ENCODE measurements around the gene EIF5A. TPM values are rescaled to one million over a fixed set of nuclear protein-coding genes. Genes with fewer than 3 reads are reported as not detected.

The EIF5A gene
- total and polyA plus RNA-seq, 7 experiments from 2014 or later = 158 to 666 (median 453) TPM

DNA sequence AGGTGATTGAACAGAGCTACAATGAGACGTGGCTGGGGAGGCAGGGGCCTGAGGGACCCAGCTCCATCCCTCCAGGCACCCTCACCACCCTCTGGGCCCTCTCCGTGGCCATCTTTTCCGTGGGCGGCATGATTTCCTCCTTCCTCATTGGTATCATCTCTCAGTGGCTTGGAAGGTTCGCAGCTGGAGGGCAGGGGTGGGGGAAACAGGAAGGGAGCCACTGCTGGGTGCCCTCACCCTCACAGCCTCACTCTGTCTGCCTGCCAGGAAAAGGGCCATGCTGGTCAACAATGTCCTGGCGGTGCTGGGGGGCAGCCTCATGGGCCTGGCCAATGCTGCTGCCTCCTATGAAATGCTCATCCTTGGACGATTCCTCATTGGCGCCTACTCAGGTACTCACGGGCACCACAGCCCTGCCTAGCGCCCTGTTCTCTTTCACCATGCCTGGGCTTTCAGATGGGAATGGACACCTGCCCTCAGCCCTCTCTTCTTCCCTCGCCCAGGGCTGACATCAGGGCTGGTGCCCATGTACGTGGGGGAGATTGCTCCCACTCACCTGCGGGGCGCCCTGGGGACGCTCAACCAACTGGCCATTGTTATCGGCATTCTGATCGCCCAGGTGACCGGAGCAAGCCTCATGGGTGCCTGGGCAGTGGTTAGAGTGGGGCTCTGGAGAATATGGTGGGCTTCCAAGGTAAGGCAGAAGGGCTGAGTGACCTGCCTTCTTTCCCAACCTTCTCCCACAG, 23.8 kb upstream of the EIF5A start:
- H3K36me3 Mint-ChIP-seq = no peaks in the 10 kb centered on the region
- intact Hi-C loops (cut with micrococcal nuclease) = loop anchor here in 1 of 2 donors (5.0 kb wide), 1 partner anchor 69 kb away; the partner anchor contains the start of gene KCTD11
- peak overlapping the region in 2 of 10 donors; percentile 8 to 19 for H3K4me3 Mint-ChIP-seq

DNA sequence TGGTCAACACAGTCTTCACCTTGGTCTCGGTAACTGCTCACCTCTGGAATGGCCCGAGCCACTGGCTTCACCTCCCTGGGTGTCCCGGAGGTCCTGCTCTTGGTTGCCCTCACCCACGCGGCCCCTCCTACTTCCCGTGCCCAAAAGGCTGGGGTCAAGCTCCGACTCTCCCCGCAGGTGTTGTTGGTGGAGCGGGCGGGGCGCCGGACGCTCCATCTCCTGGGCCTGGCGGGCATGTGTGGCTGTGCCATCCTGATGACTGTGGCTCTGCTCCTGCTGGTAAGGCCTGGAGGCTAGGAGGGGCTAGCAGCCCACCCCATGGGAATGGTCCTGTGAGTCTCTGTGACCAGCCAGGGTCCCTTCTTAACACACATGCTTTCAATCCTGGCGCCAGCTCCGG, 22.5 kb upstream of the EIF5A start:
- Mint-ChIP-seq H3K4me3 (no peak overlapping the region), H3K27me3 (peaks cover 13 to 56% (median 22%) of the 10 kb centered on the region in 5 donors), H3K9me3 (peaks cover 0 to 1% (median 0%) of the 10 kb centered on the region in 11 donors), H3K36me3 (no peaks in the 10 kb centered on the region), H3K4me1 (peaks cover 14 to 31% (median 20%) of the 10 kb centered on the region in 7 donors), H3K27ac (no peak overlapping the region)
- no peak overlapping the region for H3K27ac ChIP-seq (ENCODE audit: low read depth, low read length)
- no peak for ATAC-seq
- POLR2A ChIA-PET = no interaction called here
- no peak overlapping the region for H3K4me3 ChIP-seq (ENCODE audit: low read length)
- DNase-seq = no peak
- H3K4me1 ChIP-seq (ENCODE audit: control insufficient read depth in 2 of 2, insufficient read depth in 2 of 2, low read length in 2 of 2) = peaks cover 11 to 23% of the 10 kb centered on the region in 2 donors
- CTCF ChIA-PET = interaction anchor here (2.2 kb wide), 1 partner anchor 12 kb away, joined by 10 read pairs; no protein-coding TSS in a partner anchor
- no peaks in the 10 kb centered on the region for H3K36me3 ChIP-seq (ENCODE audit: control insufficient read depth in 2 of 3, insufficient read depth in 3 of 3, low read length in 3 of 3)
- H3K27me3 ChIP-seq (ENCODE audit: control insufficient read depth in 2 of 2, insufficient read depth in 2 of 2, low read length in 2 of 2) = no peaks in the 10 kb centered on the region
- H3K9me3 ChIP-seq (ENCODE audit: control insufficient read depth in 2 of 3, low read length in 3 of 3) = no peaks in the 10 kb centered on the region
- intact Hi-C loops (cut with micrococcal nuclease) = loop anchor here in 1 of 2 donors (5.0 kb wide), 1 partner anchor 67 kb away; the partner anchor contains the start of gene KCTD11

More for the DNA sequence above, 23.8 kb upstream of the EIF5A start:
- H3K27me3 Mint-ChIP-seq = peaks cover 13 to 56% (median 22%) of the 10 kb centered on the region in 5 donors
- Histone ChIP-seq H3K36me3 (ENCODE audit: control insufficient read depth in 2 of 3, insufficient read depth in 3 of 3, low read length in 3 of 3) (no peaks in the 10 kb centered on the region), H3K4me1 (ENCODE audit: control insufficient read depth in 2 of 2, insufficient read depth in 2 of 2, low read length in 2 of 2) (peaks cover 11 to 23% of the 10 kb centered on the region in 2 donors), H3K9me3 (ENCODE audit: control insufficient read depth in 2 of 3, low read length in 3 of 3) (no peaks in the 10 kb centered on the region), H3K27me3 (ENCODE audit: control insufficient read depth in 2 of 2, insufficient read depth in 2 of 2, low read length in 2 of 2) (no peaks in the 10 kb centered on the region), H3K4me3 (ENCODE audit: low read length) (no peak overlapping the region), H3K27ac (ENCODE audit: low read depth, low read length) (no peak overlapping the region)
- peak overlapping the region in 1 of 9 donors; percentile 55 for H3K27ac Mint-ChIP-seq
- no peak for ATAC-seq
- H3K4me1 Mint-ChIP-seq = peaks cover 14 to 31% (median 21%) of the 10 kb centered on the region in 7 donors
- ChIA-PET POLR2A (interaction anchor here (1.2 to 2.3 kb wide), 3 partner anchors 8 to 57 kb away, joined by 3 to 12 read pairs (median 4); no protein-coding TSS in a partner anchor), CTCF (interaction anchor here (0.7 to 1.7 kb wide), 3 partner anchors 13 to 39 kb away, joined by 3 to 6 read pairs (median 3); no protein-coding TSS in a partner anchor)
- peaks cover 0 to 1% (median 0%) of the 10 kb centered on the region in 11 donors for H3K9me3 Mint-ChIP-seq
- no peak for DNase-seq

DNA sequence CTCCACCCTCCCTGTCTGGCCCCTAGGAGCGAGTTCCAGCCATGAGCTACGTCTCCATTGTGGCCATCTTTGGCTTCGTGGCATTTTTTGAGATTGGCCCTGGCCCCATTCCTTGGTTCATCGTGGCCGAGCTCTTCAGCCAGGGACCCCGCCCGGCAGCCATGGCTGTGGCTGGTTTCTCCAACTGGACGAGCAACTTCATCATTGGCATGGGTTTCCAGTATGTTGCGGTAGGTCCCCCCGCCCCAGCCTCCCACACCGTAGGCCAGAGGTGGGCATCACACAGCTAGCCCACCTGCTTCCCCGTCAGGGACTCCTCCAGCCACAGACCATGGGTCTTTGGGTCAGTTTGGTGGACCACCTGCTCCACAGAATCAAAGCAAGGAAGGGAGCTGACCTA, 21.7 kb upstream of the EIF5A start:
- Histone ChIP-seq H3K27me3 (ENCODE audit: control insufficient read depth in 2 of 2, insufficient read depth in 2 of 2, low read length in 2 of 2) (no peaks in the 10 kb centered on the region), H3K36me3 (ENCODE audit: control insufficient read depth in 2 of 3, insufficient read depth in 3 of 3, low read length in 3 of 3) (no peaks in the 10 kb centered on the region), H3K4me1 (ENCODE audit: control insufficient read depth in 2 of 2, insufficient read depth in 2 of 2, low read length in 2 of 2) (peaks cover 10 to 23% of the 10 kb centered on the region in 2 donors), H3K4me3 (ENCODE audit: low read length) (no peak overlapping the region), H3K27ac (ENCODE audit: low read depth, low read length) (no peak overlapping the region), H3K9me3 (ENCODE audit: control insufficient read depth in 2 of 3, low read length in 3 of 3) (no peaks in the 10 kb centered on the region)
- Mint-ChIP-seq H3K4me3 (no peak overlapping the region), H3K4me1 (peaks cover 8 to 24% (median 13%) of the 10 kb centered on the region in 7 donors), H3K27ac (no peak overlapping the region), H3K36me3 (no peaks in the 10 kb centered on the region), H3K27me3 (peaks cover 13 to 52% (median 22%) of the 10 kb centered on the region in 5 donors), H3K9me3 (no peaks in the 10 kb centered on the region)
- DNase-seq (no peak), ATAC-seq (no peak)
- intact Hi-C loops (cut with micrococcal nuclease) = no loop called here
- CTCF ChIA-PET = interaction anchor here (0.9 to 2.2 kb wide), 2 partner anchors 11 to 66 kb away, joined by 3 to 10 read pairs; no protein-coding TSS in a partner anchor
- POLR2A ChIA-PET = interaction anchor here (0.5 to 1.2 kb wide), 4 partner anchors 10 to 1162 kb away, joined by 3 read pairs; no protein-coding TSS in a partner anchor

DNA sequence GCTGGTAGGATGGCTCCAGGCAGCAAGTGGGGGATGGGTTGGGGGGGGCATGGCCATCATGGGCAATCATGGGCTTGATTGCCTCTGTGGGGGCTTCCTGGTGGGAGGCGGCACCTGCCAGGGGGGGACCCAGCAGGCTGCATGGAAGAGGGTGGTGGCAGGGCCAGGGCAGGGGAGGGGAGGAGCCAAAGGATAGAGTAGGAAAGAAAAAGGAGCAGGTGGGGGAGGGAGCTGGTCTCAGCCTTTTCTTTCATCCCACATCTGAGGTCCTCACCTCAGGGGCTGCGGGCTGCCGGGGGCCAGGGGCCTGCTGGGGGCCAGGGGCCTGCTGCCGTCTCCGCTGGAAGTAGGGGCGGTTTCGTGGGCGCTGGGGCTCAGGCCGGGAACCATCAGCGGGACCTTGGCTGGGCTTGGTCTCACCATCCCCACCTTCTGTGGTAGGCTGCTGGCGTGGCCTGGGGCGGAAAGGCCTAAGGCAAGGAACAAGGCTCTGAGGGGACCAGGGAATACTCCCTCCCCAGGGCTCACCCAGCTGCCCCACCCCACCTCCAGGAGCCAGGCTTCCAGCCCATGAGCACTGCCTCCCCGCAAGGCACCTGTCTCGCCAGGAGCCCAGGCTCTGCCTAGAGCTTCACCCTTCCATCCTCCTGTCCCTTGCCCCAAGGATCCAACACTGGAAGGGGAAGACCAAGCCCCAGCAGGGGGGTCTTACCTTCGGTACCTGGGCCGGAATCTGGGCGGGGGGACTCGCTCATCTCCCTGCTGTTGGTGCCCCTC, 18.0 kb upstream of the EIF5A start:
- H3K36me3 ChIP-seq (ENCODE audit: control insufficient read depth in 2 of 3, insufficient read depth in 3 of 3, low read length in 3 of 3) = no peaks in the 10 kb centered on the region
- ChIA-PET CTCF (interaction anchor here (1.0 kb wide), 1 partner anchor 224 kb away, joined by 3 read pairs; no protein-coding TSS in a partner anchor), POLR2A (interaction anchor here (0.7 to 1.0 kb wide), 2 partner anchors 41 to 884 kb away, joined by 3 to 4 read pairs; no protein-coding TSS in a partner anchor)
- Mint-ChIP-seq H3K36me3 (no peaks in the 10 kb centered on the region), H3K4me1 (peaks cover 0 to 11% (median 5%) of the 10 kb centered on the region in 7 donors), H3K9me3 (no peaks in the 10 kb centered on the region), H3K27me3 (peaks cover 0 to 46% (median 15%) of the 10 kb centered on the region in 5 donors), H3K27ac (no peak overlapping the region), H3K4me3 (peak overlapping the region in 1 of 10 donors; percentile 45)
- H3K9me3 ChIP-seq (ENCODE audit: control insufficient read depth in 2 of 3, low read length in 3 of 3) = no peaks in the 10 kb centered on the region
- no peak overlapping the region for H3K27ac ChIP-seq (ENCODE audit: low read depth, low read length)
- no peaks in the 10 kb centered on the region for H3K27me3 ChIP-seq (ENCODE audit: control insufficient read depth in 2 of 2, insufficient read depth in 2 of 2, low read length in 2 of 2)
- DNase-seq (no peak), ATAC-seq (no peak)
- peaks cover 0 to 9% of the 10 kb centered on the region in 2 donors for H3K4me1 ChIP-seq (ENCODE audit: control insufficient read depth in 2 of 2, insufficient read depth in 2 of 2, low read length in 2 of 2)
- intact Hi-C loops (cut with micrococcal nuclease) = no loop called here
- H3K4me3 ChIP-seq (ENCODE audit: low read length) = no peak overlapping the region

DNA sequence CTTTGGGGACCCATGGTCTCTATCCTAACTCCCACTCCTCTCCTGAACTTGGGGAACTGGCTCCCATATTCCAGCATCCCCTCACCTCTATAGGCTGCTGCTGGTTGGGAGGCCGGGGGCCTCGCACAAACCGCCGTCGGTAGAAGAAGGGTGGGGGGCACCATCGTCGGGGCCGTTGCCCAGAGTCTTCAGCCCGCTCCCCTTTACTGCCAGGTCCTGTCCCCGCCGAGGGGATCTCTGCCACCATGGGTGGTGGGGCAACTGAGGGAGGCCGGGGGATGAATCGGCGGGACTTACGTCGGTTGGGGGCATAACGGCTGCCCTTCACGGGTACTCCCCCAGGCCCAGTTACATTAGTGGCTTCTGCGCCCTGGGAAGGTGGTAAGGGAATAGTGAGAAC, 17.3 kb upstream of the EIF5A start:
- Mint-ChIP-seq H3K4me3 (no peak overlapping the region), H3K27ac (no peak overlapping the region), H3K27me3 (peaks cover 3 to 50% (median 18%) of the 10 kb centered on the region in 5 donors), H3K36me3 (no peaks in the 10 kb centered on the region), H3K4me1 (peaks cover 3 to 16% (median 9%) of the 10 kb centered on the region in 7 donors), H3K9me3 (no peaks in the 10 kb centered on the region)
- intact Hi-C loops (cut with micrococcal nuclease) = no loop called here
- Histone ChIP-seq H3K4me3 (ENCODE audit: low read length) (no peak overlapping the region), H3K36me3 (ENCODE audit: control insufficient read depth in 2 of 3, insufficient read depth in 3 of 3, low read length in 3 of 3) (no peaks in the 10 kb centered on the region), H3K27ac (ENCODE audit: low read depth, low read length) (no peak overlapping the region), H3K4me1 (ENCODE audit: control insufficient read depth in 2 of 2, insufficient read depth in 2 of 2, low read length in 2 of 2) (peaks cover 0 to 12% of the 10 kb centered on the region in 2 donors), H3K27me3 (ENCODE audit: control insufficient read depth in 2 of 2, insufficient read depth in 2 of 2, low read length in 2 of 2) (no peaks in the 10 kb centered on the region), H3K9me3 (ENCODE audit: control insufficient read depth in 2 of 3, low read length in 3 of 3) (no peaks in the 10 kb centered on the region)
- DNase-seq (no peak), ATAC-seq (no peak)
- CTCF ChIA-PET = interaction anchor here (1.0 kb wide), 1 partner anchor 223 kb away, joined by 3 read pairs; no protein-coding TSS in a partner anchor
- POLR2A ChIA-PET = interaction anchor here (0.7 kb wide), 1 partner anchor 9 kb away, joined by 3 read pairs; no protein-coding TSS in a partner anchor

DNA sequence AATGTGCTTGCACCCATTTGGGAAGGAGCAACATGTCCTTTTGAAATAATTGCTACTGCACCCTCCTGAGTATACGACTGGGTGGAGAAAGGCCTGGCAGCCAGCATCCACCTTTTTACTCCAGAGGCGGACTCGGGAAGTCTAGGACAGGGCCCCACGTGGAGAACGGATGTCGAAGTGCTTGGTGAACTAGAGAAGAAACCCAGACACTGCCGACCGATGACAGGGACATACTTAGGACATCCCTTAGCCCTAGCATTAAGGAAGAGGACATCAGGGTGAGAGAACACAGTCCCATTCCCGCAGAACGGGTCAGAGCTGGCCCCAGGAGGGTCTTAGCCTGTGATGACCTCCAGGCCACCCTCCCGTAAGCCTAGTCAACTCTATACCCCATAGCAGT, 16.7 kb upstream of the EIF5A start:
- H3K9me3 ChIP-seq (ENCODE audit: control insufficient read depth in 2 of 3, low read length in 3 of 3) = no peaks in the 10 kb centered on the region
- H3K27me3 ChIP-seq (ENCODE audit: control insufficient read depth in 2 of 2, insufficient read depth in 2 of 2, low read length in 2 of 2) = no peaks in the 10 kb centered on the region
- Mint-ChIP-seq H3K36me3 (no peaks in the 10 kb centered on the region), H3K4me3 (no peak overlapping the region), H3K27me3 (peaks cover 4 to 55% (median 23%) of the 10 kb centered on the region in 5 donors), H3K4me1 (peaks cover 6 to 20% (median 14%) of the 10 kb centered on the region in 7 donors), H3K9me3 (no peaks in the 10 kb centered on the region), H3K27ac (no peak overlapping the region)
- H3K27ac ChIP-seq (ENCODE audit: low read depth, low read length) = no peak overlapping the region
- ChIA-PET POLR2A (interaction anchor here (0.7 to 2.6 kb wide), 3 partner anchors 8 to 20 kb away, joined by 3 to 12 read pairs (median 4); partner anchors contain the start of gene SLC2A4), CTCF (interaction anchor here (0.7 kb wide), 1 partner anchor 608 kb away, joined by 4 read pairs; no protein-coding TSS in a partner anchor)
- H3K4me3 ChIP-seq (ENCODE audit: low read length) = no peak overlapping the region
- no peaks in the 10 kb centered on the region for H3K36me3 ChIP-seq (ENCODE audit: control insufficient read depth in 2 of 3, insufficient read depth in 3 of 3, low read length in 3 of 3)
- H3K4me1 ChIP-seq (ENCODE audit: control insufficient read depth in 2 of 2, insufficient read depth in 2 of 2, low read length in 2 of 2) = peaks cover 3 to 17% of the 10 kb centered on the region in 2 donors
- DNase-seq (no peak), ATAC-seq (no peak)
- intact Hi-C loops (cut with micrococcal nuclease) = no loop called here

All from naive thymus-derived CD4-positive, alpha-beta T cell (primary cell).